Fibroblast of skin of back (primary cell): Measurements from ENCODE around the gene CPNE5.
A peak's percentile ranks its signal among the peaks of the same experiment; 100 is the strongest.

Source experiments
- DNase-seq: peaks from one replicate; pipeline ENCODE4 v3.0.0-alpha.2; 2013

Gene CPNE5

DNA sequence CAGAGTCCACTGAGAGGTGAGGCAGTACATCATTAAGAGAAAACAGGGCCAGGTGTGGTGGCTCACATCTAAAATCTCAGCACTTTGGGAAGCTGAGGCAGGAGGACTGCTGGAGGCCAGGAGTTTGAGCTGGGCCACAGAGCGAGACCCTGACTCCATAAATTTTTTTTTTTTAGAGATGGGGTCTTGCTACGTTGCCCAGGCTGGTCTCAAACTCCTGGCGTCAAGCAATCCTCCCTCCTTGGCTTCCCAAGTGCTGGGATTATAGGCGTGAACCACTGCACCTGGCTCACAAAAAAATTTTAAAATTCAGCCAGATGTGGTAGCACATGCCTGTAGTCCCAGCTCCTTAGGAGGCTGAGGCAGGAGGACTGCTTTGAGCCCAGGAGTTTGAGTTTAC lies 18.1 kb upstream of the CPNE5 start:
- DNase-seq, result no peak

DNA sequence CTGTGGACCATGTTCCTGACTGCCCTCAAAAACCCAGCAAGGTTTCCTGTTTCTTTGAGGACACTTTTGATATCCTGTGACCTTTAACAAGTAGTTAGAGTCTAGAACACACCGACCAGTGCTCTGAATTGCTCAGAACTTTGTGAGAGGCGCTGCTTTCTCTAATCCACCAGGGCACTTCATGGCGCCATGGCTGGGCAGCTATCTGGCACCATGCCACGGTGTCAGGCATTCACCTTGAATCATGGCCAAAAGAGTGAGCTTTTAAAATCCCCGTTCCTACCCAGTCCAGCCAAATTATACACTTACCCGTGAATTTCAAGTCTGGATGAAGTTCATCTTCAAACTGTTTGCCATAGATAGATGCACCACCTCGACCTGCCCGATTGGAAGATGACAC lies 17.0 kb upstream of the CPNE5 start:
- DNase-seq, result no peak

DNA sequence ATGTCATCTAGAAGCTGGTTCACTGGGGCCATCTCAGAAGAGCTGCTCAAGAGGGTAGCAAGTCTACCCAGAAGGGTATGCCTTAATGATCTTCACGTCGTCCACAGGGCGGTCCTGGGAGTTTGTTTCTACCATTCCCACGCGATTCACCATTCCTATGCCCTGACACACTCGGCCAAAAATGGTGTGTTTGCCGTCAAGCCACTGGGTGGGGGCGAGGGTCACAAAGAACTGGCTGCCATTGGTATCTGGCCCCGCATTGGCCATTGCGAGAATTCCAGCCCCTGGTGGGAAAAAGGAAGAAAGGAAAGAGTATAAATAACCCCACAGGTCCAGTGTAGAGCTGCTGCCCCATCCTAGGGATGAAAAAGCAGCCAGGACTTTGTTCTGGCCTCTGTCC lies 16.5 kb upstream of the CPNE5 start:
- peak; percentile 11 for DNase-seq

DNA sequence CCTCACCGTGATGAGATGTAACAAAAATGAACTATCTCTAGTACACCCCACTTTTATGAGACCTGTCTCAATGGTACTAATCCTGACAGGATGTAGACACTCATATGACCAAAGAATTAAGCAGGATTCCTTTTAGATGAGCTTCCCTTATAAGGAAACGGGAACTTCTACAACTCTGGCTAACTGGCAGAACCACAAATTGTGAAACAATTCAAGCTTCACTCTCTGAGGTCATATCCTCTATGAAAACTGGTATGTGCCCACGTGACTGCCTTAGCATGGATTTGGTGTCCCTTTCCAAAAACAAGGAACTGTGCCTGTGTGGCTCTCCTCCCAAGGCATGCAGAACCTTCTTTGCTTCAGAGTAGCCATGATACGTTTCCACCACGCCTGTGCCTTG lies 14.1 kb upstream of the CPNE5 start:
- DNase-seq, result peak; percentile 84

DNA sequence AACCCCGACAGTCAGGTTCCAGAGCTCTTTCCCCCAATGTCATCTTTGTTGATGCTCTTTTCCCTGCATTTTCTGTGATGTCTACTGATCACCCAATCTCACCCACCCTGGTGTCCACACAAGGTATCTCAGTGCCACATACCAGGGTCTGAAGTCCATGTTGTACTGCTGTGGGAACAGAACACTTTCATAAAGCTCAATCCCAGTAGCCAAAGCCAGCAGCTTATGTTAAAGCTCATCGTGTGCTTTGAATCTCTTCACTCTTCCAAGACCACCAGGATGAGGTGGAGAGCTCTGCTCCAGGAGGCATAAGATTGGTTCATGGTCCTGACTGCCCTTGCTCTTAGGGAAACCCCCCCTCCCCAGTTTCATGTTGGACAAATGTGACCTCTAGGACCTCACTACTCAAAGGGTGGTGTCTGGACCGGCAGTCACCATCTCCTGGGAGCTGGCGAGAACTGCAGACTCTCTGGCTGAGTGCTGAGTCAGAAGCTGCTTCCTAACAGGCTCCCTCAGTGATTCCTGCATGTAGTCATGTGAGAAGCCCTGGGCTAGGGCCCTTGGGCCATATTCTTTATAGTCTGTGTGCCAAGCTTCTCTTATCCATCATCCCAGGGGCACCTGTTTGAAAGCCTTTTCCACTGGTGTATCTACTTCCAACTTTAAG lies 13.4 kb upstream of the CPNE5 start:
- DNase-seq, result peak; percentile 74

DNA sequence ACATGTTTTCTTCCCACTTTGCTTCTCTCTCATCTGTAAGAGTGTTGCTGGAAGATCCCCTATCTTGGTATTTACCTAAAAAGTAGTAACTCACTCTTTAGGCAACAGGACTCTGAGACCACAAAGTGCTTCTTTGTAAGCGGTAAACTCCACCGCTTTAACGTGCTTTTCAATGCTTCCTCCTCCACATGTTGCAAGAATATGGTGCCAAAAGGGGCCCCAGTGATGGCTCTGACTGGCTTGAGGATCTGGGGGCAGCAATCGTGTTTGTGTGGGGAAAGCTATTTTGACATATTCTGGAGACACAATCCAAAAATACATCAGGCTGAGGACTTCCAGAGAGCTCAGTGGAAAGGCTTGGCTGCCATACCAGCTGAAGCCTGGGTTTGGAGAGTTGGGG lies 12.4 kb upstream of the CPNE5 start:
- DNase-seq, result no peak

DNA sequence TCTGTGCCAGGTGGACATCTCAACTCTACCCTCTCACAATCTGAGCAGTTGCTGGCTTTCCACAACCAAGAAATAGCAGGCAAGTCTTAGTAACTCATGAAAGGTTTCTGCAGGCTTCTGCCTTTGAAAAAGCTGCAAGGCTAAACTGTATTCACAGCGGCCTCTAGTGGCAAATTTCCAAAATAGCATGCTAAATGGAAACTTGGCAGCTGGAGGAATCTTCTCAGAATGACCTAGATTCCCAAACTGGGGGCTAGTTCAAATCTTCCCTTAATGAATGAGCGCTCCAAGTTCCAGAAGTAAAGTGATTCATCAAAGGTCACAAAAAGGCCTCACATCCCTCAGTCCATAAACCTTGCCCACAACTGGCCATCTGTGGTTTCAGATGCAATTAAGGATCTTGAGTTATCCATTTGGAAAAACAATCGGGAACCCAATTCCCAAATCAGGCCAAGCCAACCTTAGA lies 11.9 kb upstream of the CPNE5 start:
- DNase-seq, result peak; percentile 72

DNA sequence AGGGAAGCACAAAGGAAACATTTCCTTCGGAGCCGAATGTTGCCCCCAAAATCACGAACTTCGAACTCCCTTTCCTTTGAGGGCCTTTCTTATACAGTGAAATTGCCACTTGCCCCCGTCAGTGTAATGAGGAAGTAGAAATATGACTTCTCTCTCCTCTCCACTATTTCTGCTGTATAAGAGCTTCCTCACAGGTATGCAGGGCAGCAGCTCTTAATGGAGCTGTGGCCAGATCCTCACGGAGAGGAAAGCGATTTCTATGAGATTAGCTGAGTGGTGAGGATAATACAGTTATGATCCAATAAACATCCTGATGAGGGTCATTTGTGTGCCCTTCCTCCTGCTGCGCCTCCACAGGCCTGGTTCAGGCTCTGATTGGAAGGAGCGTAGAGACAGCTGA lies 10.8 kb upstream of the CPNE5 start:
- no peak for DNase-seq

DNA sequence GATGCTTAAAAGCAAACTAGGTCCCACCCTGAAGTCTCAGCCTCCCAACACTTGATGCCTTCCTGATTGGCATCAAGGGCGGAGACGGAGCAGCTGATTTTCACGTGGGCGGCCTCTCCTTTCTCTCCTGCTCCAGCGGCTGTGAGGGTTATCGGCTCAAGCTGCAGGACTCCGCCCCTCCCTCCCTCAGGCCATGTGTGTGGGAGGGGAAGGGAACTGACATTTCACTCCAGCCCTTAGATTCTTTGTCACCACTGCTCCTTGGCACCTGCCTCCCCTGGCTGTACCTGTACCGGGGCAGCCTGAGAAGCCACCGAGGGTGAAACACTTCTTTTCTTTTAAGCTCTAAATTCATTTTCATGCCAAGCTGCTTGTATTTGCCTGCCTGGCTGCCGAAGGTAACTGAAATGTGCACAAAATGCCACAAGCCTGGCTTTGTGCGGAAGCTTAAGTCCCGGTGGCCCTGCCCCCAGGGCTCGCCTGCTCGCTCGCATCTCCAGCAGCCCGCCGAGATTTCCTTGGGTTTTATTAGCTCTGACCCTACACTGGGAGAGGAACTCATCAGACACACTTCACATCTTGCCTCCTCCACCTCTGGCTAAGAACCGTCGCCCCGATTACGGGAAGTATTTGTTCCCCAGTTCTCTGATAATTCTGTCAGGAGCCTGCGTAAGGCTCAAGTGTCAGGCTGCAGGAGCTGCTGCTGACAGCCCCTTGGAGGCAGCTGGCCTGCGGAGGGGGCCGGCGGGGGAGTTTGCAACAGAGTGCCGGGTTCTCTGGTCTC lies 9.6 kb upstream of the CPNE5 start:
- DNase-seq, result no peak

DNA sequence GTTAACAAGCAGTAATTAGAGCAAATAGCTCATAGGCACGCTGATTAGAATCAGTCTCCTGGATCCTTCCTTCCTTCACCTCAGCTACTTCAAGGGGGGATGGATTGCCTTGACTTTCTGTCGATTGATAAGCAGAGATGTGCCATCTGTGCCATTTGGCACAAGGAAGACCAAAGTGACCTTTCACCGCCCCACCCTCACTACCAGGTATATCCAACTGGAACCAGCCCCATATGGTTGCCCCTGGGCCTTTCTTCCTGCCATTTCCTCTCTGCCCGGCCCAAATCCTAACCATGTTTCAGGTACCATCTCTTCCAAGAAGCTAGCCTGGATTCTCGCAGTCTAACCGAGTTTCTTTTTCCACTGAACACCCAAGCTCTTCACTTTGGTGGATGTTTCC lies 8.7 kb upstream of the CPNE5 start:
- no peak for DNase-seq

DNA sequence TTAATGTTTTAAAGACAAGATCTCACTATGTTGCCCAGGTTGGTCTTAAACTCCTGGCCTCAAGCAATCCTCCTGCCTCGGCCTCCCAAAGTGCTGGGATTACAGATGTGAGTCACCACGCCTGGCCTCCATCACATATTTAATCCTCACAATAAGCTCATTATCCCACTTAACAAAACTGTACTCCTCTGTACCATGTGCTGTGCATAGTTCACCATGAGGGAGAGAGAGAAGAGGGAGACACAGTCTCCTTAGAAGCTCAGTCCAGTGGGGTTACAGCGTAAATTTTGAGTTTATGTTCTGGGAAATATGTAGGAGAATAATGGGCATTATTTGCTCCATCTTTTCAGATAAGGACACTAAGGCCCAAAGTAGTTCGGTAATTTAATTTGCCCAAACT lies 7.9 kb upstream of the CPNE5 start:
- no peak for DNase-seq

DNA sequence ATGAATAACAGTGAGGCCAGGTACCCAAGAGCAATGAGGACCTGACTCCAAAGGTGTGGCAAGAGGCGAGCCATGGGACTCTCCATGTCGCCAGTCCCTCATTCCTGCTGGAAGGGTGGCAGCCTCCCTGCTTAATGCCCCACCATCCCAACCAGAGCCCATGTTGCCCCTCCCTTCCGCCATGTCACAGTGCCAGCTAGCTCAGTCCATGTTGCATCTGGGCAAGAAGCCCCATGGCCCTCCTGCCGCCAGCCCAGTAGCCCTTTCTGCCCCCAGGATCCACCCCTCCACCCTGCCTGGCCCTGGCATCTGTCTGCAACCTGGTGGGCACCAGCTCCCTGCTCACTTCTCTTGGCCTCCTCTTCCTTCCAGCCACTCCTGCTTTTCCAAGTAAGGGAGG lies 6.0 kb upstream of the CPNE5 start:
- no peak for DNase-seq

DNA sequence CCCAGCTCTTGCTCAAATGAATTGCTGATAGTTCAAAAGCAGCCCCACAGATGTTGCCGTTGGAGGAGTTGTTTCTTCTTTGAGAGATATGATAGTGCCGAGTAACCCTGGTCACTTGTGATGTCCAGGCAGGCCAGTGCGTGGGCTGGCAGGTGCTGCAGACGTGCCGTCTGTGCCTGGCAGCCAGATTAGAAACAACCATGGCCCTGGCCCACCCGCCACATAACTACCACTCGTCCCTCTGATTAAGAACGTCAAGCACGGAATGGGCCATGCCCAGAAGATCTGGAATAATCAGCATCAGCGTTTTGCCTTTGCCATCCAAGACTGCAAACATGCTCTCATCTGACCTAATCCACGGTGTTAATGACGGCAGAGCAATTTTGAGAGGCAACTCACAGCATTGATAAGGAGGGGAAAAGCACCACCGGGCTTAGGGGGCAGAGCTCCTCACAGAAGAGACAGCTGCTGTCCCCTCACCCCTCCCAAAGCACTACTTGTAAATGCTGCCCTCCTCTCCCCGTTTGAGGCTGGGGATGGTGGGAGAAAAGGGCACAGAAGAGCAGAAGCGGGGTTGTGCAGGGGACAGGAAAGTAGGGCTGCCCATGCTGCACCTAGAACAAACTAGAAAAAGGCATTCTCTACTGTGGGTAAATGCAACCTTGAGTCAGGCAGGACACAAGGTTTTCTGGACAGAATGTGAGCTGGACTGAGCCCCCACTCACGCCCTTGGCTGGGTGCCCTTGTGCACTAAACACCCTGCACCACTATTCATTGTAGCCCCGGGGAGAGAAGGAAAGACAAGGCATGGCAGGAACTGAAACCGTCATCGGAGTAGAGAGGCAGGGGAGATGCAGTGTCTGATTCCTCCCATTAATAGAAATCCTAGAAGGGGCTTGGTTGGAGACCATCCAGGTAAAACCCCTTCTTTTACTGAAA lies 5.3 kb upstream of the CPNE5 start:
- DNase-seq, result no peak

DNA sequence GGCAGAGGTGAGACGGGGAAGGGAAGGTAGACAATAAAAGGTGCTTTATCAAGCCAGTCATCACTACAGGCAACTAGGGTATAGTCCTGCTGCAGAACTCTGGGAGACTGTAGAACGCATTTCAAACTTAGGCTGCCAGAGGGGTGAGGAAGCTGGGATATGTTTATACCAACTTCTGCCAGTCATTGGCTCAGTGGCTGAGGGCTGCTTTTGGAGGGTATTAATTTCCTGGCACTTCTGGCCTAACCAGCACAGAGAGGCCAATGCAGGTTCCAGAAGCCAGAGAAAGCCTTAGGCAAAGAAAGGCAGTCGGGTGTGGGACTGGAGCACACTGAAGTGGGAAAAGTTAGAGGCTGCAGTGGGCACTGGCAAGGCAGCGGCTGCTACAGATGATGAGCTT lies 3.9 kb upstream of the CPNE5 start:
- no peak for DNase-seq

DNA sequence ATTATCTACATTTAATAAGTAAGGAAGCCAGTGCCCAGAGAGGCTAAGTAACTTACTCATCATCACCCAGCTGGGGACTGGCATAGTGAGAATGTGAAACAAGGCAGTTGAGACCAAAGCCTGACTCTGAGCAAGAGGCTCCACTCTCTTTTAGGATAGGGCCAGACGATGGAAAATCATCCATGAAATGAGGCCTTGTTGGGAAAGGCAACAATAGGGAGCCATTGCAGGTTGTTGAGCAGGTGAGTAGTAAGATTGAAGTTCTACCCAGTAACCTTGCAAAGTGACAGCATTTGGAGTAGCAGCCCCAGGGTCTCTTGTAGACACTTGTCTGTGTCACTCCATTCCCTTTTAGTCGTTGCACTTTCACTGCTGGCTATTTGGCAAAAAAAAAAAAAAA lies 2.5 kb upstream of the CPNE5 start:
- no peak for DNase-seq

DNA sequence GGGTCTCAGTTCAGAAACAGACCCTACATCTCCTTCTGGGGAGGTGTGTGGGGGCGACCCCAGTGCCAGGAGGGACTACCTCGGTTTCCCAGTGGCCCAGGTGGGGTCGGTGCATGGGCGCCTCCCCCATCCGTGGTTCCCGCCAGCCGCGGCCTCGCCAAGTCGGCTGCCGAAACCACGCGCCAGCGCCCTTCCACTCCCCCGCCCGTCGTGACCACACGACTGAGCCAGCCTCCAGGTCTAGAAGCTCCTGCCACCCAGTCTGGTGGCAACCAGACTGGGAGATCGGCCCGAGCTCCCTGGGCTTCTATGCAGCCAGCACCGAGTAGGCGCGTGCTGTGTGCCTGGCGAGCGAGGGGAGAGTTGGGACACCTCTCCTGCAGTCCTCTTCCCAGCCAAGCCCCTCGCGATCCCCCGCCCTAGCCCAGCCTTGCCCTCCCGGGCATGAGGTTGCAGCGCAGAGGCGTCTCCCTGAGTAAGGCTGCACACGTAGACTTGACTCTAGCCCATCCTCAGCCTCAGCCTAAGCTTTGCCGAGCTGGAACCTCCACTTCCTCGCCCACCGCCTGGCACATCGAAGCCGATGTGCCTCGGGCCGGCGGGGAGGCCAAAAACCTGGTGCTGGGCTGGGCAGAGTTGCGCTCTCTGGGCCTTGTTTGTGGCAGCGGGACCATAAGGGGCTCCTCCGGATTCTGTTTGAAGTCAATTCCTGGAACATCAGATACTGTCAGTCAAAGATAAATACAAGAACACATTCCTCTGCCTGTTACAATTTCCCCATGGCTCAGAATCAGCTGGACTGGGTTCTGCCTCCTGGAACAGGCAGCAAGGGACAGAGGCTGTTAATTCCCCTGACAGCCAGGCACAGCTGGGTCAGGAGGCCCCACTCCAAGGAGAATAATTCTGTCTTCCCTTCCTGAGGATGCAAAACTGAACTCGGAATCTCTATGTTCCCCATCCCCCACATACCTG lies 1.5 kb upstream of the CPNE5 start:
- no peak for DNase-seq

DNA sequence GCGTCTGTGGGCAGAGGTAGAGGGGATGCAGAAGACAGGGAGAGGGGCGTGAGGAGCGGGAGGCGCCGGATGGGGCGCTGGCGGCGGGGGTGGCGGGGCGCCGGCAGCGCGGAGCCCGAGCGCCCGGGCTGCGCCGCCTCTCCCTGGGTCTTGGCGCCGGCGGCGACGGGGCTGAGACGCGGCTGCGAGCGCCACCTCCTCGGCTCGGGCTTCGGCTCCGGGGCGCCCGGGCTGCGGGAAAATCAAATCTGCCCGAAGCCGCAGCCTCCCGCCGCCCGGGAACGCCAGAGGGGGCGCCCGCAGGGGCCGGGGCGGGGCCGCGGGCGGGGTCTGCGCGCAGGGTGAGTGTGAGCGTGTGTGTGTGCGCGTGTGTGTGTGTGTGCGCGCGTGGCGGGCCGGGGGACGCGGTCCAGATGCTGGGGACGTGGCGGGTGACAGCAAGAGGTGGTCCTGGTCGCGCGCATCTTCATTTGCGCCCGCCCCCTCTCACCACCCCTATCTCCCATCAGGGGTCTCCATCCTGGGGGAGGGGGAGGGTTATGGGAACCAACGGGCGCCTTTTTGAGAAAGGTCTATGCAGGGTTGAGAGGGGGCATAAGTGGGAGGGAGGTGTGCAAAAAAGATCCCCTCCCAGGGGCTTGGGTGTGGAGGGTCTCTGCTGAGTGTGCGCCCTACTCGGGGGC lies 646 bp upstream of the CPNE5 start:
- DNase-seq, result peak; percentile 40

DNA sequence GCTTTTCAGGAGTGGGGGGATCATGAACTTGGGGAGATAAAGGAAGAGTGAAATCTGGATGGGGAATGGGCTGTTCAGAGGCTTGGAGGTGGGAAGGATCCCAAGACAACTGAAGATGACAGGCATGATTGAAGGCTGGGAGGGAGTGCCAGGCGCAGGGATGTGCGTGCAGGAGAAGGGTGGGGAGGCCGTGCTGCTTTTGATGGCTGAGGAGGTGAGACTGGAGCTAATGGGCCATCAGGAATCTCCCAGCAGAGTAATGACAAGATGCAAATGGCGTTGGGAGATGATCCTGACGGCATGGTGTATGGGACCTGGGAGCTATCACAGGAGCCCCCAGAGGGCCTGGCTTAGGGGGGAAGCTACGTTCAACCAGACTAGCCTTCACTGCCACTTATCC lies 1.6 kb downstream of the CPNE5 start:
- no peak for DNase-seq

DNA sequence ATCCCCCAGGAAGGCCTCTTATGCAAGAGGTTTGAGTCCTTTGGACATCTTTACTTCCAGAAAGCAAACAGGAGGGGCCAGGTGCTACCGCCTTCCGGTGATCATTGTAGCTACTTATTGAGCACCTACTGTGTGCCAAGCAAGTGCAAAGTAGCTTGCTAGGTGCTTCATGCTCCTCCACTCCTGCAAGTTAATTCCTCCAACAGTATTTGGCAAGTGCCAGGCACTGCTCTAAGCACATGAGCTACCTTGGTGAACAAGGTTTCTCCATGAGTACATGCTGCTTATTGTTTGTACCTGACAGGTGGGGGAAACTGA lies 2.3 kb downstream of the CPNE5 start:
- no peak for DNase-seq

DNA sequence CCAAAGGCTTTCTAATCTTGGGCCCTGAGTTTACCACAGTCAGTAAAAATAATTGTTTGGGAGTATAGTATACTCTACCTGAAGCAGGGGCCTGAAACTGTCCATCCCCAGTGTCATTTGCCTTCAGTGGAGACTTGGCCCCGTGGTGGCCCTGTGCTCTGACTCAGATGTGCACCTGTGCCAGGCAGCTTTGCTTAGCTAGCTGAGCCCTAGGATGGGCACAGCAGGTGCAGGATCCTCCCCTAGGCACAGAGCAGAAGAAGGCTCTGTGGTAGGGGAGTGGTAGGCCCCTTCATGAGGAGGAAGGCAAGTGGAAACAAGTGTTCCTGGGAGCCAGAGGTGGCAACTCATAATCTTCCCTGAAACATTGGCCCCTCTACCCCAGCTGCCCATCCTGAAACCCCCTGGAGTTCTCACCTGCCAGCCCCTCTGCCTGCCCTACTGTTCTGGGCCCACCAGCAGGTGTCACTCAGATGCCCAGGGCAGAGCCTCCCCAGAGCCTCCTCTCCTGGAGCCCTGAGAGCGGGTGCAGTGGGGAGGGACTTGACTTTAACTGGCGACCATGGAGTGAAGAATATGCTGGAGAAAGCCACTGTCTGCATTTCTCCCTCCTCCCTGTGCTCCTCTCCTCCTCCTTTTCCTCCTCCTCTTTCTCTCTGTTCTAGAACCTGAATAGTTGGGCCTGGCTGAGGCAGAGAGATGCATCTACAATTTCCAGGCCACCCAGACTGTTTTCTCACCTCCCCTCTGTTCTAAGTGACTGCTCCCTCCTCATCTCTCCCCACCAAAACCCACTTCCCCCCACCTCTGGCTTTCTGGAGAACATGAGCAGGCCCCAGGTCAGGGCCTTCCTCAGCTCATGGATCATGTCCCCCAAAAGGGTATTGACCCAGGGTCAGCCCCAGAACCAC lies 2.9 kb downstream of the CPNE5 start:
- DNase-seq, result no peak
